Adrenal gland (tissue), 5 donors: ENCODE data around the gene LORICRIN.

ENCODE experiments used
- POLR2A ChIP-seq, 2 donors: fragments of 450-650 bp; IDR thresholded peaks; one replicate each; pipeline ENCODE4 v1.6.1; 2017; ENCODE audit warnings: antibody characterized with exemption in 2 of 2, mild to moderate bottlenecking in 2 of 2, moderate library complexity in 1 of 2
- TF ChIP-seq, protein P1 (sequence below), 6 experiments: fragments of 450-650 bp in 4 of 6; fragments of 200-600 bp in 2 of 6; sonication (generic) in 1 of 6; IDR thresholded peaks; 1 replicate in 5 of 6; 2 replicates in 1 of 6; pipeline versions ENCODE4 v1.5.1 to v1.8.0; 2016 to 2021; ENCODE audit warnings: antibody characterized with exemption in 6 of 6, mild to moderate bottlenecking in 2 of 6, moderate library complexity in 1 of 6
- donor health status: DM: no; HTN: no; CAD: no.

DNA sequence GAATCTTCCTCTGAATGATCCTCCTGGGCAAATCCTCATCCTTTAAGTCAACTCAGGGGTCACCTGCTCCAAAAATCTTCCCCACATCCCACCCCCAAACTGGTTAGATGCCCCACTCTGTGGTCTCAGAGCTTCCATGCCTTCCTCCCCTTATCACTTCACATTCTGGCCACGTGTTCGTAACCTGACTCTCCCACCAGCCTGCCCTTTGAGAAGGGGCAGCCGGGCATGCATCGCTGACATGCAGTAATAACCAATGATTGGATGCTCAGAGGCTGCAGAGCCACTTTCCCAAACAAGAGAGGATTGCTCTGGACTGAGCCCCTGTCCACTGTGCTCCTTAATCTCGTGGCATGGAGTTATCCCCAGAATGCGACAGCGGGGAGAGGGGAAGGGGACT, 49.3 kb upstream of the LORICRIN start:
- TF ChIP-seq, protein P1, sequence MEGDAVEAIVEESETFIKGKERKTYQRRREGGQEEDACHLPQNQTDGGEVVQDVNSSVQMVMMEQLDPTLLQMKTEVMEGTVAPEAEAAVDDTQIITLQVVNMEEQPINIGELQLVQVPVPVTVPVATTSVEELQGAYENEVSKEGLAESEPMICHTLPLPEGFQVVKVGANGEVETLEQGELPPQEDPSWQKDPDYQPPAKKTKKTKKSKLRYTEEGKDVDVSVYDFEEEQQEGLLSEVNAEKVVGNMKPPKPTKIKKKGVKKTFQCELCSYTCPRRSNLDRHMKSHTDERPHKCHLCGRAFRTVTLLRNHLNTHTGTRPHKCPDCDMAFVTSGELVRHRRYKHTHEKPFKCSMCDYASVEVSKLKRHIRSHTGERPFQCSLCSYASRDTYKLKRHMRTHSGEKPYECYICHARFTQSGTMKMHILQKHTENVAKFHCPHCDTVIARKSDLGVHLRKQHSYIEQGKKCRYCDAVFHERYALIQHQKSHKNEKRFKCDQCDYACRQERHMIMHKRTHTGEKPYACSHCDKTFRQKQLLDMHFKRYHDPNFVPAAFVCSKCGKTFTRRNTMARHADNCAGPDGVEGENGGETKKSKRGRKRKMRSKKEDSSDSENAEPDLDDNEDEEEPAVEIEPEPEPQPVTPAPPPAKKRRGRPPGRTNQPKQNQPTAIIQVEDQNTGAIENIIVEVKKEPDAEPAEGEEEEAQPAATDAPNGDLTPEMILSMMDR (IDR thresholded peaks at IDR 0.05) = no peak
- no peak for TF ChIP-seq POLR2A (IDR thresholded peaks at IDR 0.05)
